NCI-H2107 treated with DMSO at 0.1 percent for 48 hours (cell line): ENCODE data around the gene SEMA4A.
A peak's percentile ranks its signal among the peaks of the same experiment; 100 is the strongest.

ENCODE experiments used
- DNase-seq: peaks from one replicate; lab custom pipeline; 2025; ENCODE audit not compliant: unreplicated experiment; lab: John Stamatoyannopoulos, UW

Gene SEMA4A

GRCh38 chr1:156134716-156135435, 18.5 kb upstream of the SEMA4A start:
- DNase-seq: no peak

GRCh38 chr1:156135930-156136871, 17.2 kb upstream of the SEMA4A start:
- no peak for DNase-seq

DNA sequence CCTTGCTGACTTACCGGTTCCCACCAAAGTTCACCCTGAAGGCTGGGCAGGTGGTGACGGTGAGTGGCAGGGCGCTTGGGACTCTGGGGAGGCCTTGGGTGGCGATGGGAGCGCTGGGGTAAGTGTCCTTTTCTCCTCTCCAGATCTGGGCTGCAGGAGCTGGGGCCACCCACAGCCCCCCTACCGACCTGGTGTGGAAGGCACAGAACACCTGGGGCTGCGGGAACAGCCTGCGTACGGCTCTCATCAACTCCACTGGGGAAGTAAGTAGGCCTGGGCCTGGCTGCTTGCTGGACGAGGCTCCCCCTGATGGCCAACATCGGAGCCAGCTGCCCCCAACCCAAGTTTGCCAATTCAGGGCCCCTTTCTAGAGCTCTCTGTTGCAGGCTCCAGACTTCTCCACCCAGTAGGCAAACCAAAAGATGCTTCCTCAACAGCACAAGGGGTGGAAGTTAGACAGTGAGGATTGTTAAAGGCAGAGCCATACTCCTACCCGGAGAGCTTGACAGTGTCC, 16.4 kb upstream of the SEMA4A start:
- no peak for DNase-seq

DNA sequence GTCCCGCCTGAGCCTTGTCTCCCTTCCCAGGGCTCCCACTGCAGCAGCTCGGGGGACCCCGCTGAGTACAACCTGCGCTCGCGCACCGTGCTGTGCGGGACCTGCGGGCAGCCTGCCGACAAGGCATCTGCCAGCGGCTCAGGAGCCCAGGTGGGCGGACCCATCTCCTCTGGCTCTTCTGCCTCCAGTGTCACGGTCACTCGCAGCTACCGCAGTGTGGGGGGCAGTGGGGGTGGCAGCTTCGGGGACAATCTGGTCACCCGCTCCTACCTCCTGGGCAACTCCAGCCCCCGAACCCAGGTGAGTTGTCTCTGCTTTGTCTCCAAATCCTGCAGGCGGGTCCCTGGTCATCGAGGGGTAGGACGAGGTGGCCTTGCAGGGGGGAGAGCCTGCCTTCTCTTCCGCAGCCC, 14.9 kb upstream of the SEMA4A start:
- no peak for DNase-seq

- DNase-seq: no peak
These were observed 12.3 kb upstream of the SEMA4A start for GRCh38 chr1:156140879-156141707.

DNA sequence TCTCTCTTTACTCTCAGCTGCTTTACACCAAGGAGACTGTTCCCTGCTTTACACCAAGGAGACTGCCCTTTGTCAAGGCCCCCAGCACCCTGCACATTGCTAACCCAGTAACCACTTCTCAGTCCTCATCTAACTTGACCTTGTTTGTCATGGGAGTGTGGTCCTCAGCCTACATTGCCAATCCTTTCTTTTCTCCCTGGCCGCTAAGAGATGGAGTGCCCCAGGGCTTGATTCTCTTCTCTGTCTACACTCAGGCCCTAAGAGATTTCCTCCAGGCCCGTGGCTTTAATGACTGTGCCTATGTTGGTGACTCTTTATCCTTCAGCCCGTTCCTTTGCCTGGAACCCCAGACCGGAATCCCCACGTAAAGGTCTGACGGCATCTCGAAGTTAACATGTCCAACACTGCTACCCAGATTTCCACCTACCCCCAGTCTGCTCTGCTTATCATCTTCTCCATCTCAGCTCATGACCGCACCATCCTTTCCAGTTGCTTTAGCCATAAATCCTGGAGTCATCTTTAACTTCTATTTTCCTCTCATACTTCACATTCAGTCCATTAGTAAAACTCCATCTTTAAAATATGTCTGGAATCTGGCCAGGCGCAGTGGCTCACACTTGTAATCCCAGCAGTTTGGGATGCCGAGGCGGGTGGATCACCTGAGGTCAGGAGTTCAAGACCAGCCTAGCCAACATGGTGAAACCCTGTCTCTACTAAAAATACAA, 9.5 kb upstream of the SEMA4A start:
- no peak for DNase-seq

DNA sequence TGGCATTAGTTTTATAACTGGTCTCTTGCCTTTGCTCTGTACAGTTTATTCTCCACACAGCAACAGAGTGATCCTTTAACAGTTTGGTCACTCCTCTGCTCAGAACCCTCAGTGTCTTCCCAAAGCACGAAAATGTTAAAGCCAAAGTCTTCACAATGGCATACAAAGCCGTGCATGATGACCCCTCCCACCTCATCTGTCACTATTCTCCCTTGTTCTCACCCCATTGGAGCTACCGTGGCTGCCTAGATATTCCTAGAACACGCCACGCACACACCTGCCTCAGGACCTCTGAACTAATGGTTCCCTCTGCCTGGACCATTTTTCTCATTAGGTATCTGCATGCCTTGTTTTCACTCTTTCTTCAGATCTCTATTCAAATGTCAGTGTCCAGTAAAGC, 8.6 kb upstream of the SEMA4A start:
- no peak for DNase-seq

- no peak for DNase-seq
These were observed 7.8 kb upstream of the SEMA4A start for GRCh38 chr1:156145650-156146019.

- DNase-seq: peak; percentile 98
These were observed 7.2 kb upstream of the SEMA4A start for GRCh38 chr1:156146020-156146768.

DNA sequence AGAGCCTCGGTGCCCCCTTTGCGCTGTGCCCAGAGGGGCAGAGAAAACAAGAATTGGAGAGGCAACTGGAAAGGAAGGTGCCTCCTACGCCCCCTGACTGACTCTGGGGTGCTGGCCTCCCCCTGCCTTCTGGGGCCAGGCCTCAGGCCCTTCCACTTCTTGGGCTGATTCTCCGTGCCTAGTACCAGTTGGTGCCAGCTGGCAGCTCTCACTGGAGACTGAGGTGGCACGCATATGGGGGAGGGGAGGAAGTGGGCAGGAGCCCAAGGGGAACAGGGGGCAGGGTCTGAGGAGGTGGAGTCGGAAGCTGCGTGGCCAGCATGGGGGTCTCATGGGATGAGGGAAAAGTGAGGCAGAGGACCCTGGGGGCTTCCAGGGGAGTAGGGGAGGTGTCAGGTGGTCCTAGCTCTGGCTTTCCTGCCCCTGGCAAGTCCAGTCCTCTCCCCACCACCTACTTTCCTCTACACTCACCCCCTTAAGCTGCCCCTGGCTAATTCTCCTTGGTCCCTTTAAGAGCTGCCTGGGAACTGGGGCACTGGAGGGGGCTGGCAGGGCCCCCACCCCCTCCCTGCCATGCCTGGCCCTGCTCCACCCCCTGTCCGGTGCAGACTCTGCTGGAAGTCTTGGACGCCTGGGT, 6.5 kb upstream of the SEMA4A start:
- DNase-seq: no peak

GRCh38 chr1:156148216-156148615, 5.2 kb upstream of the SEMA4A start:
- DNase-seq: no peak

- DNase-seq: no peak
These were observed 3.7 kb upstream of the SEMA4A start for GRCh38 chr1:156149374-156150332.

DNA sequence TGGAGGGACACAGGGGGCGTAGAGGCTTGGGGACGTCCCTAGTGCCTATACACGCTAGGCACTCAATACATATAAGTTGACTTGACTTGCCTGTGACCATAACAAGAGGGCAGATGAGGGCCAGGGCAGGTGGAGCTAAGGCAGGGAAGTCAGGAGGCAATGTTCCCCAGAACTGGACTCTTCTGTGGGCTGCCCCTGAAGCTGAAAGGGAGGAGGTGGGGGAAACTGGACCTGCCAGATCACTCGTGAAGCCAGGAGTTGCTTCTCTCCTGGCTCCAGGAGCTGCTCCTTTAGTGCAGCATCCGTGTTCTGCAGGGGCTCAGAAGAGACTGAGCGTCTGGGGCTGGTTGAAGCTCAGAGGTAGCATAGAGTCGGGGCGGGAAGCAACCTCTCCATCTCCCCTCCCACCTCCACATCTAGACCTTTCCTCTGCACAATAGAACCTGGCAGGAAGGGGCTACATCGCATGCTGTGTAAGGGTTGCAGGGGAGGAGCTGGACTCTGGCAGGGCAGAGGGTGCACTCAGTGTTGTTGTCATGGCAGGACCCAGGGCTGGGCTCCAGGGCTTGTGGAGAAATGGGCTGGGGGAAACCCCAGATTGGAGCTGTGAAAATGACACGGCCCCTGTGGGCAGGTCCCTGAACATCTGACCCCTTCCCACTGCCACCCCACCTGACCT, 2.9 kb upstream of the SEMA4A start:
- DNase-seq: no peak

- DNase-seq: no peak
These were observed 2.2 kb upstream of the SEMA4A start for GRCh38 chr1:156151093-156151688.

DNA sequence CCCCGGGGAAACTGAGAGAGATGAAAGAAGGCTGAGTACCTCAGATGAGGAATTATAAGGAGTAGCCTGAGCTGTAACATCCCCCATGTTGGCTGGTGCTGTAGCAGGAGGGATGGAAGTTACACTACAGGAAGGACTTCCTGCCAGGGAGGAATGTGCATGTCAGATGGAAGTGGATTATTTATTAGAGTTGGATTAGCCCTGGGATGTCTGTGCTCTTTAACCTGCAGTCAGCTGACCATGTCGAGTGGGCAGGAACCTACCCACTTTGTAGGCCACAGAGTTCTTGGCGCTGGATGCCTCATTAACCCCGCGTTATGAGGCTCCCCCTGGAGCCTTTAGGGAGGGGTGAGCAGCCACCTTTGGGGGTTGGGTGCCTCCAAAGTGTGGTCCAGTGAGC, 757 bp upstream of the SEMA4A start:
- DNase-seq: no peak

DNA sequence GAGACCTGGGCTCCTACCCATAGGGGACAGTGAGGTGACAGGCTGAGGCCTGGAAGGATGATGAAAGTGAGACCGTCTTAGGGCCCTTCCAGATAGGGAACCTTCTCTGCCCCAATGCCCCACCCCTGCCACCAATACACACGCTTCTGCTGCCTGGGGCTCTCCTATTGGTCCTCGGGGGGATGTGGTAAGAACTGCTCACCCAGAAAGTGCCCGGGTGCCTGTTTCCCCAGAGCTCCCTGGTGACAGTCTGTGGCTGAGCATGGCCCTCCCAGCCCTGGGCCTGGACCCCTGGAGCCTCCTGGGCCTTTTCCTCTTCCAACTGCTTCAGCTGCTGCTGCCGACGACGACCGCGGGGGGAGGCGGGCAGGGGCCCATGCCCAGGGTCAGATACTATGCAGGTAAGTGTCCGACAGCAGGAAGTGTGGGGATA, 948 bp downstream of the SEMA4A start:
- DNase-seq: no peak
